GM12801 (cell line): Measurements from ENCODE around the gene GRM4.

Experiments used
- CTCF ChIP-seq: IDR thresholded peaks from one replicate; pipeline ENCODE4 v1.5.1; 2011; ENCODE audit warnings: control low read depth; ENCODE audit not compliant: insufficient read length; ENCODE audit errors: extremely low read depth

Gene GRM4

GRCh38 chr6:34017106-34017805, 128.6 kb downstream of the GRM4 start:
- TF ChIP-seq CTCF, result no peak

DNA sequence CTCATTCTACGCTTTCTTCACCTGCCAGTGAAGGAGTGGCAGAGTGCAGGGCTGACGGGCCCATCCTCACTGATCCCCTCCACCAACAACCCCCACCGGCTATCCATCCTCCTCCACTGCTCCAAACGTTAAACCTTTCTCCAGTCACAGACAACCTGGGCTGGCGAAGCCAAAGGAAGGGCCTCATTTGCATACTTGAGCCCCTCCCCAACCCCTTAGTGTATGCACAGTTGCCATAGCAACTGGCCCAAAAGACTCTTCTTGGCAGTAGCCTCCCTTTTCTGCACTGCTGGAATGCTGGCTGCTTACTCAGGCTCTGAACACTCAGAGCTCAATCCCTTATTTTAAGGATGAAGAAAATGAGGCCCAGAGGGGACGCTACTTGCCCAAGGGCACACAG, 130.3 kb downstream of the GRM4 start:
- no peak for TF ChIP-seq CTCF

DNA sequence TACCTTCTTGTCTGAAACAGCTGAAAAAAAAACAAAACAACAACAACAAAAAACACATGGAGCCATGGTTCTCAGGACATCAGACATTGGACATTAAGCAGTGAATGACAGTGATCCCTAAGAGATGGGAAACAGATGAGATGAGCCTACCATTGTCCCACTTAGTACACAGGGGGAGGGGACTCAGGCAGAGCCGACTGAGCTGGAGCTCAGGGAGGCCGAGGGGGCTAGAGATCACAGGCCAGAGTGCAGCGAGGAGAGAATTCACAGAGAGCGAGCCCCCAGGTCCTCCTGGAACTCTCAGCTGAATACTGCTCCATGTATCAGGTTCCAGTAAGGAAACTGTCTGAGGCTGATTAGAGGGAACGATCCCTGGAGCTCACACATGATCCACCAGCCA, 134.6 kb downstream of the GRM4 start:
- TF ChIP-seq CTCF, result no peak

DNA sequence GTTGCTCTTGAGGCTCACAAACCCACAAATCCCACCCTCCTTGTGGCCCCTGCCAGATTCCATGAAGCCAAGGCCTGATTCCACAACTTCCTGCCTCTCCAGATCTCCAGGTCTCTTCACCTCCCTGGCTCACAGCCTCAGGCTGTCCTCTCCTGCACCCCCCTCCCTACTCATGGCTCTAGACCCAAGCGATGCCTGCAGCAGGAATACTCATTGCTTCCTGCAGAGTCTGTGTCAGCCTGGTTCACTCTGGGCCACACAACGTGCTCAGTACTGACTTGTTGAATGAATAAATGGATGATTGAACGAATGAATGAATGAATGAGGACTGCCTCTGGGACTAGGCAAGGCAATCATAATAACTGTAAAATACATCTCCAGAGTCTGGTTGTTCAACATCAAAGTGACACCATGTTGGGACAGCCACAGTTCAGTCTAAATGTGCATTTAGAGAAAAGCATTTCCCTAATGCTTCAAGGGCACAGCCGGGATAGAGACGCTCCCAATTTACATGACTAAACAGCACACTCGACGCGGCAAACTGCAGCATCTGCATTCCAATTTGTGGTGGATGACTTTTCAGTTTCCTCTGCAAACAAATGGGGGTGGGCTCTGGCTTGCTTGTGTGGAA, 139.9 kb downstream of the GRM4 start:
- no peak for TF ChIP-seq CTCF

DNA sequence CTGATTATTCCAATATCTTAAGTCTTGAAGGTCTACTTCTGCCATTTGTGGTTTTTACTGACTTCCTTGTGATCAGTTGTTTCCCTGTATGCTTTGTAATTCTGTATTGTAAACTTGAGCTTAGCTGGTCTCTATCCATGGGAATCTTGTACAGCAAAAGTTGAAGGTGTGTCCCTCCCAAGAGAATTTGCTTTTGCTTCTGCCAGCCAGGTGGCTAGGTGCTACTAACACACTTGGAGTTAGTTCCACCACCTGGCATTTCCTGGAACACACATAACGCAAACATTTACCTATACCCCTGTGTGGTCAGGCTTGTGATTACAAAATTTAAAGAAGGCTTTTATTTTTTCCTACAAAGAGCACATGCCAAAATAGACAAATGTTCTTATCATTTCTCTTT, 141.2 kb downstream of the GRM4 start:
- TF ChIP-seq CTCF, result no peak

DNA sequence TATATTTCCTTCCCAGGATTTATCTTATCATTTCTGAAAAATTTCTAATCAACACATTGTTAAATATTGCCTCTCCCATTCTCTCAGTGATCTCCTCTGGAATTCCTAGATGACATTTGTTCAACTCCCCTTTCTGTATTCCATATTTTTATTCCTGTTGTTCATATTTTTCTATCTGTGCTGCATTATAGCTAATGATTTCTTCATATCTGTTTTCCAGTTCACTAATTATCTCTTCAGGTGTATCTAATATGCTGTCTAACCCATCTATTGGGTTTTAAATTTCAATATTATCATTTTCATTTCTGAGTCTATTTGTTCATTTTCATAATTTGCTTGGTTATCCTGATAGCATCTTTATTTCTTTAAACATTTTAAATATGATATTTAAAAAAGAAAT, 141.9 kb downstream of the GRM4 start:
- no peak for TF ChIP-seq CTCF

- no peak for TF ChIP-seq CTCF
Observed at GRCh38 chr6:34001706-34002621, 143.9 kb downstream of the GRM4 start.
